Progenitor cell of endocrine pancreas (in vitro differentiated cells): Measurements from ENCODE around the gene DUSP16. TPM values are rescaled to one million over a fixed set of nuclear protein-coding genes. Genes with fewer than 3 reads are reported as not detected.

Source experiments
- DNase-seq: peaks from one replicate; pipeline ENCODE4 v3.0.0; 2021; ENCODE audit warnings: low spot score; ENCODE audit not compliant: unreplicated experiment
- H3K27ac Mint-ChIP-seq: 2 replicates; pipeline ENCODE4 v1.8.0; 2021; ENCODE audit warnings: mild to moderate bottlenecking, moderate library complexity, mixed read lengths
- H3K27me3 Mint-ChIP-seq: 2 replicates; pipeline ENCODE4 v1.8.0; 2021; ENCODE audit warnings: mixed read lengths
- H3K36me3 Mint-ChIP-seq: 2 replicates; pipeline ENCODE4 v1.8.0; 2022; ENCODE audit warnings: mixed read lengths; ENCODE audit not compliant: insufficient read depth
- H3K4me1 Mint-ChIP-seq: 2 replicates; pipeline ENCODE4 v1.8.0; 2021; ENCODE audit warnings: low read depth, mixed read lengths
- H3K4me3 Mint-ChIP-seq: 2 replicates; pipeline ENCODE4 v1.8.0; 2021; ENCODE audit warnings: low read depth, mild to moderate bottlenecking, moderate library complexity, mixed read lengths
- H3K9me3 Mint-ChIP-seq: 2 replicates; pipeline ENCODE4 v1.8.0; 2021; ENCODE audit warnings: low read depth, mixed read lengths
- CTCF ChIP-seq: fragments of 200-600 bp; sonication (generic); IDR thresholded peaks from one replicate; pipeline ENCODE4 v1.5.0; 2021; ENCODE audit warnings: antibody characterized with exemption, mild to moderate bottlenecking; ENCODE audit not compliant: unreplicated experiment
- total RNA-seq: library from RNA; stranded (reverse); gene quantifications from 2 replicates; pipeline ENCODE4 v1.2.1, GENCODE V29; 2021

DUSP16 gene
- total RNA-seq, 1 donor from 2014 or later: 67.5 TPM

DNA sequence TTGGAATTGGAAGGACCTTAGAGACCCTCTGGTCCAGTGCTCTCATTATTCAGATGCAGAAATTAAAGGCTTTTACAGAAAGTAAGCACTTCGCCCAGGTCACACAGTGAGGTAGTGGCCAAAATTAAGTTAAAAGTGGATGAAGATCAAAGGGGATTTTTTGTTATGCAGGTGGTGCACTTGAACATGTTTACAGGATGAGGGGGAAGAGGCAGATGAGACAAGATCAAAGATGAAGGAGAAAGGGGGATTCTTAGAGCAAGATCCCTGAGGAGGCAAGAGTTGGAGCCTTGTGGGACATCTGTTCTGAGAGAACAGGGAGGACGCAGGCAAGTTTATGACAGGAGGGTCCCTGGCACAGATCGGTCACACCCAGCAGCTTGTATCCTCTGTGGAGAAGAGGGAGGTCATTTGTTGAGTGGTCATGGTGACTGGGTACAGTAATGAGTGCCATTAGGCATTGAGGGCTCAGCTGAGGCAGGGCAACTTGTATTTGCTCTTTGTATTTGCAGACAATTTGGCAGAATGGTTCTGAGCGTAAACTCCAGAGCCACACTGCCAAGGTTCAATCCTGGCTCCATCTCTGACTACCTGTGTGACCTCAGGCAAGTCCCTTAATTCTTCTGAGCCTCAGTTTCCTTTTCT is 121.8 kb downstream of the DUSP16 start:
- TF ChIP-seq CTCF: no peak
- Mint-ChIP-seq H3K36me3 (peaks cover 7% of the 10 kb centered on the region), H3K9me3 (peaks cover 5% of the 10 kb centered on the region), H3K27ac (no peak overlapping the region), H3K4me1 (peaks cover 4% of the 10 kb centered on the region), H3K4me3 (no peak overlapping the region), H3K27me3 (no peaks in the 10 kb centered on the region)
- DNase-seq: no peak

GRCh38 chr12:12439636-12440035 is 123.0 kb downstream of the DUSP16 start:
- no peak for TF ChIP-seq CTCF
- Mint-ChIP-seq H3K4me1 (peaks cover 10% of the 10 kb centered on the region), H3K9me3 (peaks cover 5% of the 10 kb centered on the region), H3K27ac (no peak overlapping the region), H3K27me3 (no peaks in the 10 kb centered on the region), H3K4me3 (no peak overlapping the region), H3K36me3 (peaks cover 7% of the 10 kb centered on the region)
- DNase-seq: no peak

DNA sequence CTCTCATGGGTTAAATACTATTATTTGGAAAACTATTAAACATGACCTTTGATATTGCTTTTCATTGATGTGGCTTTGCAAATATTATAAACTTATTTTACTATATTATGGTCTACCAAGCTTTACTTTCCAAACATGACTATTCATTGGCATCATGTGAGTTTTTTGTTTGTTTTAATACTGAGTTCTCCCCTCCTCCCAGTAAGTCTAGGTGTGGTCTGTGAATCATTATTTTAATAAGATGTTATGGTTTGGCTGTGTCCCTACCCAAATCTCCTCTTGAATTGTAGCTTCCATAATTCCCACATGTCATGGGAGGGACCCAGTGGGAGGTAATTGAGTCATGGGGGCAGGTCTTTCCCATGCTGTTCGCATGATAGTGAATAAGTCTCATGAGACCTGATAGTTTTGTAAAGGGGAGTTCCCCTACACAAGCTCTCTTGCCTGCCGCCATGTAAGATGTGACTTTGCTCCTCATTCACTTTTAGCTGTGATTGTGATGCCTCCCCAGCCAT is 125.8 kb downstream of the DUSP16 start:
- H3K4me1 Mint-ChIP-seq: peaks cover 11% of the 10 kb centered on the region
- peaks cover 5% of the 10 kb centered on the region for H3K9me3 Mint-ChIP-seq
- no peak overlapping the region for H3K27ac Mint-ChIP-seq
- no peak for TF ChIP-seq CTCF
- no peak for DNase-seq
- H3K4me3 Mint-ChIP-seq: no peak overlapping the region
- no peaks in the 10 kb centered on the region for H3K27me3 Mint-ChIP-seq
- peaks cover 7% of the 10 kb centered on the region for H3K36me3 Mint-ChIP-seq

- H3K36me3 Mint-ChIP-seq: peaks cover 7% of the 10 kb centered on the region
- no peak for DNase-seq
- H3K4me3 Mint-ChIP-seq: no peak overlapping the region
- H3K4me1 Mint-ChIP-seq: peaks cover 11% of the 10 kb centered on the region
- no peak overlapping the region for H3K27ac Mint-ChIP-seq
- no peaks in the 10 kb centered on the region for H3K27me3 Mint-ChIP-seq
- H3K9me3 Mint-ChIP-seq: peaks cover 5% of the 10 kb centered on the region
- no peak for TF ChIP-seq CTCF
Measured at GRCh38 chr12:12433203-12433731, 129.4 kb downstream of the DUSP16 start.

DNA sequence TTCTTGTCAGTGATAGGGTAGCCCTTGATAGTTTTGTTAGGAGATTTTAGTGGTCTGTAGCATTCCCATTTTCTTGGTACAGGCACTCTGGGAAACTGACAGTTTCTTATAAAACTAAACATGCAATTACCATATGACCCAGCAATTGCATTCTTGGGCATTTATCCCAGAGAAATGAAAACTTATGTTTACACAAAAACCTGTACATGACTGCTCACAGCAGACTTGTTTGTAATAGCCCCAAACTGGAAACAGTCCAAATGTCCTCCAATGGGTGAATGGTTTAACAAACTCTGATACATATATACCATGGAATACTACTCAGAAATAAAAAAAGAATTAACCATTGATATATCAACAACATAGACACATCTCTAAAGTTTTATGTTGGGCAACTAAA is 130.3 kb downstream of the DUSP16 start:
- no peak for TF ChIP-seq CTCF
- peaks cover 5% of the 10 kb centered on the region for H3K9me3 Mint-ChIP-seq
- peaks cover 11% of the 10 kb centered on the region for H3K4me1 Mint-ChIP-seq
- H3K36me3 Mint-ChIP-seq: peaks cover 6% of the 10 kb centered on the region
- no peaks in the 10 kb centered on the region for H3K27me3 Mint-ChIP-seq
- H3K27ac Mint-ChIP-seq: no peak overlapping the region
- H3K4me3 Mint-ChIP-seq: no peak overlapping the region
- DNase-seq: no peak
